Ovary (tissue), 3 donors: ENCODE results near the gene TMC8.

Experiments
- CTCF ChIP-seq, 3 donors: fragments of 450-650 bp in 2 of 3; fragments of 200-600 bp in 1 of 3; IDR thresholded peaks; one replicate each; pipeline versions ENCODE4 v1.5.1 to v1.8.0; 2016 to 2022; ENCODE audit warnings: antibody characterized with exemption in 3 of 3, mild to moderate bottlenecking in 1 of 3
- EP300 ChIP-seq: sonication (generic); formaldehyde crosslinking; IDR thresholded peaks from one replicate; pipeline ENCODE4 v1.6.1; 2017; ENCODE audit warnings: antibody characterized with exemption
- POLR2A ChIP-seq: fragments of 450-650 bp; IDR thresholded peaks from one replicate; pipeline ENCODE4 v1.6.1; 2017; ENCODE audit warnings: antibody characterized with exemption, mild to moderate bottlenecking, moderate library complexity
- donor health status: DM: no; HTN: no; CAD: no.

GRCh38 chr17:78142119-78142861, 11.7 kb downstream of the TMC8 start:
- TF ChIP-seq CTCF (IDR thresholded peaks at IDR 0.05), result no peak
- TF ChIP-seq POLR2A, result no peak
- no peak for TF ChIP-seq EP300
